ENCODE data around the gene WDSUB1.

DNA sequence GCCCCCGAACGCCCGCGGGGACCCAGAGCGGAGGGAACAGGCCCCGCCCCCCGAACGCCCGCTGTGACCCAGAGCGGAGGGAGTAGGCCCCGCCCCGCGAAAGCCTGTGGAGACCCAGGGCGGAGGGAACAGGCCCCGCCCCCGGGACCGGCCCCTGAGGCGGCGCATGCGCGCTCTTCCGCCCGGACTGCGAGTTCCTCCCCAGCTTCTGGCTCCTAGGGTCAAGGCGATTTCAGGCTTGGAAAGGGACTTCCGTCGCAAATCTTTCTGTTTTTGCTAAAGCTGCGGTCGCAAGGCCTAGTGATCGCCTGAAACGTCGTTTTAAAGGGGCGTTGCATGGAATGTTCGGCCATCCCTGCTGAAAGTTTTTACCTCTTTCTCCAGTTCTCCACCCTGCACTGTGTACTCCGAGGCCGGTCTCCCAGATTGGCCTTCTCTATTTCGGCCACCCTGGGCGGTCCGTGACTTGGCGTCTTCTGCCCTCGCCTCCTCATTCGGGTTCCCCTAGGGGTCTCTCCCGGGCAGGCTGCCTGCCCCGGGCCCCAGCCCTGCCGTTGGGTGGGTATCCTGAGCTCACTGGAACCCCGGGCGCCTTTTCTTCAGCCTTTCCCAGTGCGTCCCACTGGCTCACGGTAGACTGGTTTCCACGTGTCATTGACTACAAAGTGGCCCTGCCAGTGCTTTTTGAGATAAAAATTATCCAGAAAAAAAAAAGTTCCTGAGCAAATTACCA lies 372 bp upstream of the WDSUB1 start:
- TF ChIP-seq RAD21 (IDR thresholded peaks at IDR 0.05) (peak in 1 of 2 donors; percentile 11), GABPA (IDR thresholded peaks at IDR 0.05 in 1 of 2, conservative IDR thresholded peaks at IDR 0.05 in 1 of 2) (peak in 1 of 2 donors; percentile 45), SP1 (IDR thresholded peaks at IDR 0.05) (peak; percentile 54), HNF4A (conservative IDR thresholded peaks at IDR 0.05) (no peak), YY1 (IDR thresholded peaks at IDR 0.05) (peak; percentile 69), FOXA2 (IDR thresholded peaks at IDR 0.05) (no peak), TAF1 (conservative IDR thresholded peaks at IDR 0.05) (peak; percentile 43), EGR1 (IDR thresholded peaks at IDR 0.05; ENCODE audit: low read depth in 2 of 2) (no peak)
- TF ChIP-seq, protein P1, sequence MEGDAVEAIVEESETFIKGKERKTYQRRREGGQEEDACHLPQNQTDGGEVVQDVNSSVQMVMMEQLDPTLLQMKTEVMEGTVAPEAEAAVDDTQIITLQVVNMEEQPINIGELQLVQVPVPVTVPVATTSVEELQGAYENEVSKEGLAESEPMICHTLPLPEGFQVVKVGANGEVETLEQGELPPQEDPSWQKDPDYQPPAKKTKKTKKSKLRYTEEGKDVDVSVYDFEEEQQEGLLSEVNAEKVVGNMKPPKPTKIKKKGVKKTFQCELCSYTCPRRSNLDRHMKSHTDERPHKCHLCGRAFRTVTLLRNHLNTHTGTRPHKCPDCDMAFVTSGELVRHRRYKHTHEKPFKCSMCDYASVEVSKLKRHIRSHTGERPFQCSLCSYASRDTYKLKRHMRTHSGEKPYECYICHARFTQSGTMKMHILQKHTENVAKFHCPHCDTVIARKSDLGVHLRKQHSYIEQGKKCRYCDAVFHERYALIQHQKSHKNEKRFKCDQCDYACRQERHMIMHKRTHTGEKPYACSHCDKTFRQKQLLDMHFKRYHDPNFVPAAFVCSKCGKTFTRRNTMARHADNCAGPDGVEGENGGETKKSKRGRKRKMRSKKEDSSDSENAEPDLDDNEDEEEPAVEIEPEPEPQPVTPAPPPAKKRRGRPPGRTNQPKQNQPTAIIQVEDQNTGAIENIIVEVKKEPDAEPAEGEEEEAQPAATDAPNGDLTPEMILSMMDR (IDR thresholded peaks at IDR 0.05; ENCODE audit: low read depth, low read length, missing input control) = no peak
- TF ChIP-seq, protein P2, sequence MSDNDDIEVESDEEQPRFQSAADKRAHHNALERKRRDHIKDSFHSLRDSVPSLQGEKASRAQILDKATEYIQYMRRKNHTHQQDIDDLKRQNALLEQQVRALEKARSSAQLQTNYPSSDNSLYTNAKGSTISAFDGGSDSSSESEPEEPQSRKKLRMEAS (IDR thresholded peaks at IDR 0.05) = peak; percentile 66
- TF ChIP-seq, protein P3, sequence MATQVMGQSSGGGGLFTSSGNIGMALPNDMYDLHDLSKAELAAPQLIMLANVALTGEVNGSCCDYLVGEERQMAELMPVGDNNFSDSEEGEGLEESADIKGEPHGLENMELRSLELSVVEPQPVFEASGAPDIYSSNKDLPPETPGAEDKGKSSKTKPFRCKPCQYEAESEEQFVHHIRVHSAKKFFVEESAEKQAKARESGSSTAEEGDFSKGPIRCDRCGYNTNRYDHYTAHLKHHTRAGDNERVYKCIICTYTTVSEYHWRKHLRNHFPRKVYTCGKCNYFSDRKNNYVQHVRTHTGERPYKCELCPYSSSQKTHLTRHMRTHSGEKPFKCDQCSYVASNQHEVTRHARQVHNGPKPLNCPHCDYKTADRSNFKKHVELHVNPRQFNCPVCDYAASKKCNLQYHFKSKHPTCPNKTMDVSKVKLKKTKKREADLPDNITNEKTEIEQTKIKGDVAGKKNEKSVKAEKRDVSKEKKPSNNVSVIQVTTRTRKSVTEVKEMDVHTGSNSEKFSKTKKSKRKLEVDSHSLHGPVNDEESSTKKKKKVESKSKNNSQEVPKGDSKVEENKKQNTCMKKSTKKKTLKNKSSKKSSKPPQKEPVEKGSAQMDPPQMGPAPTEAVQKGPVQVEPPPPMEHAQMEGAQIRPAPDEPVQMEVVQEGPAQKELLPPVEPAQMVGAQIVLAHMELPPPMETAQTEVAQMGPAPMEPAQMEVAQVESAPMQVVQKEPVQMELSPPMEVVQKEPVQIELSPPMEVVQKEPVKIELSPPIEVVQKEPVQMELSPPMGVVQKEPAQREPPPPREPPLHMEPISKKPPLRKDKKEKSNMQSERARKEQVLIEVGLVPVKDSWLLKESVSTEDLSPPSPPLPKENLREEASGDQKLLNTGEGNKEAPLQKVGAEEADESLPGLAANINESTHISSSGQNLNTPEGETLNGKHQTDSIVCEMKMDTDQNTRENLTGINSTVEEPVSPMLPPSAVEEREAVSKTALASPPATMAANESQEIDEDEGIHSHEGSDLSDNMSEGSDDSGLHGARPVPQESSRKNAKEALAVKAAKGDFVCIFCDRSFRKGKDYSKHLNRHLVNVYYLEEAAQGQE (IDR thresholded peaks at IDR 0.05) = peak; percentile 65
- TF ChIP-seq, protein P4, sequence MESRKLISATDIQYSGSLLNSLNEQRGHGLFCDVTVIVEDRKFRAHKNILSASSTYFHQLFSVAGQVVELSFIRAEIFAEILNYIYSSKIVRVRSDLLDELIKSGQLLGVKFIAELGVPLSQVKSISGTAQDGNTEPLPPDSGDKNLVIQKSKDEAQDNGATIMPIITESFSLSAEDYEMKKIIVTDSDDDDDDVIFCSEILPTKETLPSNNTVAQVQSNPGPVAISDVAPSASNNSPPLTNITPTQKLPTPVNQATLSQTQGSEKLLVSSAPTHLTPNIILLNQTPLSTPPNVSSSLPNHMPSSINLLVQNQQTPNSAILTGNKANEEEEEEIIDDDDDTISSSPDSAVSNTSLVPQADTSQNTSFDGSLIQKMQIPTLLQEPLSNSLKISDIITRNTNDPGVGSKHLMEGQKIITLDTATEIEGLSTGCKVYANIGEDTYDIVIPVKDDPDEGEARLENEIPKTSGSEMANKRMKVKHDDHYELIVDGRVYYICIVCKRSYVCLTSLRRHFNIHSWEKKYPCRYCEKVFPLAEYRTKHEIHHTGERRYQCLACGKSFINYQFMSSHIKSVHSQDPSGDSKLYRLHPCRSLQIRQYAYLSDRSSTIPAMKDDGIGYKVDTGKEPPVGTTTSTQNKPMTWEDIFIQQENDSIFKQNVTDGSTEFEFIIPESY (IDR thresholded peaks at IDR 0.05) = no peak
